Neural progenitor cell (in vitro differentiated cells): ENCODE measurements around the gene IL16.

ENCODE experiments used
- CTCF ChIP-seq: fragments of 200-600 bp; sonication (generic); IDR thresholded peaks from 2 replicates; pipeline ENCODE4 v1.5.1; 2017; ENCODE audit warnings: antibody characterized with exemption, mild to moderate bottlenecking
- EZH2 ChIP-seq: fragments of 200-600 bp; sonication (generic); IDR thresholded peaks from 2 replicates; pipeline ENCODE4 v1.6.1; 2017; ENCODE audit warnings: antibody characterized with exemption, mild to moderate bottlenecking, moderate library complexity
- EZH2phosphoT487 ChIP-seq: fragments of 200-600 bp; sonication (generic); IDR thresholded peaks from 2 replicates; pipeline ENCODE4 v1.6.1; 2017; ENCODE audit warnings: antibody characterized with exemption

GRCh38 chr15:81254916-81255290 lies 58.2 kb downstream of the IL16 start:
- TF ChIP-seq CTCF (no peak), EZH2 (no peak), EZH2phosphoT487 (no peak)
